Neuronal stem cell (in vitro differentiated cells): ENCODE results near the gene KDM1A.
"Not testable (repeated sequence)": the region's sequence is repeated elsewhere in the genome, so short reads cannot be mapped to it uniquely, and the experiment has no call there.

Experiments used
- DNase-seq: peaks from one replicate; pipeline ENCODE4 v3.0.0-alpha.2; 2013; ENCODE audit warnings: low spot score
- H2AFZ ChIP-seq: one replicate; pipeline ENCODE4 v1.6.1; 2013; ENCODE audit warnings: mild to moderate bottlenecking, low read length, inconsistent platforms
- H2AK5ac ChIP-seq: 2 replicates; pipeline ENCODE4 v1.6.1; 2013; ENCODE audit warnings: low read depth, mild to moderate bottlenecking, inconsistent platforms, low read length, moderate library complexity, mixed read lengths
- H2BK120ac ChIP-seq: 2 replicates; pipeline ENCODE4 v1.6.1; 2013; ENCODE audit warnings: low read depth, mild to moderate bottlenecking, inconsistent platforms, low read length, moderate library complexity, mixed read lengths
- H2BK12ac ChIP-seq: one replicate; pipeline ENCODE4 v1.6.1; 2013; ENCODE audit warnings: low read length, inconsistent platforms
- H2BK15ac ChIP-seq: 2 replicates; pipeline ENCODE4 v1.6.1; 2013; ENCODE audit warnings: mild to moderate bottlenecking, low read length, inconsistent platforms, mixed read lengths
- H2BK5ac ChIP-seq: one replicate; pipeline ENCODE4 v1.6.1; 2013; ENCODE audit warnings: inconsistent platforms, mild to moderate bottlenecking, low read length, moderate library complexity
- H3K14ac ChIP-seq: one replicate; pipeline ENCODE4 v1.6.1; 2013; ENCODE audit warnings: low read length, inconsistent platforms
- H3K18ac ChIP-seq: 2 replicates; pipeline ENCODE4 v1.6.1; 2013; ENCODE audit warnings: low read length, inconsistent platforms
- H3K23ac ChIP-seq: 2 replicates; pipeline ENCODE4 v1.6.1; 2013; ENCODE audit warnings: low read depth, mild to moderate bottlenecking, mixed read lengths, low read length, inconsistent platforms; ENCODE audit not compliant: poor library complexity
- H3K27ac ChIP-seq: replicated peaks from 3 replicates; pipeline ENCODE4 v1.5.1; 2013; ENCODE audit warnings: low read length, inconsistent platforms
- H3K27me3 ChIP-seq, 3 experiments: 2 replicates each; pipeline ENCODE4 v1.6.1; 2013; ENCODE audit warnings: low read length in 3 of 3, mild to moderate bottlenecking in 2 of 3, inconsistent platforms in 1 of 3, low read depth in 1 of 3, mixed read lengths in 1 of 3, moderate library complexity in 1 of 3; ENCODE audit not compliant: control insufficient read depth in 3 of 3, insufficient read depth in 3 of 3
- H3K36me3 ChIP-seq, 2 donors: replicated peaks in 1 of 2; 2 replicates each; pipeline ENCODE4 v1.6.1; 2013; ENCODE audit warnings: low read length in 2 of 2; ENCODE audit not compliant: control insufficient read depth in 2 of 2, insufficient read depth in 2 of 2
- H3K4ac ChIP-seq: 2 replicates; pipeline ENCODE4 v1.6.1; 2013; ENCODE audit warnings: inconsistent platforms, mild to moderate bottlenecking, low read length, moderate library complexity
- H3K4me1 ChIP-seq, 2 donors: 1 replicate in 1 of 2; 2 replicates in 1 of 2; pipeline ENCODE4 v1.6.1; 2013; ENCODE audit warnings: low read length in 2 of 2, low read depth in 1 of 2; ENCODE audit not compliant: control insufficient read depth in 2 of 2, insufficient read depth in 1 of 2
- H3K4me2 ChIP-seq: one replicate; pipeline ENCODE4 v1.6.1; 2013; ENCODE audit warnings: mild to moderate bottlenecking, low read length, inconsistent platforms; ENCODE audit not compliant: insufficient read depth, poor library complexity, severe bottlenecking
- H3K4me3 ChIP-seq, 2 donors: 2 replicates each; pipeline ENCODE4 v1.5.1; 2013; ENCODE audit warnings: low read length in 2 of 2, mild to moderate bottlenecking in 2 of 2, inconsistent platforms in 1 of 2, moderate library complexity in 1 of 2
- H3K79me1 ChIP-seq: one replicate; pipeline ENCODE4 v1.6.1; 2013; ENCODE audit warnings: low read depth, mild to moderate bottlenecking, inconsistent platforms, low read length, moderate library complexity
- H3K9ac ChIP-seq: one replicate; pipeline ENCODE4 v1.6.1; 2013; ENCODE audit warnings: mild to moderate bottlenecking, low read depth, low read length, inconsistent platforms; ENCODE audit not compliant: poor library complexity
- H3K9me3 ChIP-seq, 2 donors: replicated peaks in 1 of 2; 2 replicates each; pipeline versions ENCODE3 to v1.6.1; 2013; ENCODE audit warnings: low read length in 2 of 2, mild to moderate bottlenecking in 2 of 2, inconsistent platforms in 1 of 2, low read depth in 1 of 2, mixed read lengths in 1 of 2, moderate library complexity in 1 of 2; ENCODE audit not compliant: control insufficient read depth in 2 of 2, insufficient read depth in 1 of 2
- H4K8ac ChIP-seq: one replicate; pipeline ENCODE4 v1.6.1; 2013; ENCODE audit warnings: low read depth, mild to moderate bottlenecking, inconsistent platforms, low read length, moderate library complexity
- H4K91ac ChIP-seq: one replicate; pipeline ENCODE4 v1.6.1; 2013; ENCODE audit warnings: low read length, low read depth, mild to moderate bottlenecking, inconsistent platforms; ENCODE audit not compliant: poor library complexity
- WGBS, 2 donors: extraction: QIAGEN DNeasy Blood & Tissue Kit; methylation state at CpG; one replicate each; pipeline ENCODE4 v1.1.7; 2013; ENCODE audit warnings: missing lambda C conversion rate in 2 of 2, mixed read lengths in 1 of 2; ENCODE audit not compliant: insufficient read length in 2 of 2, insufficient replicate concordance in 1 of 2; ENCODE audit errors: extremely low coverage in 2 of 2; 5-methylcytosine and 5-hydroxymethylcytosine counted together

The KDM1A gene

DNA sequence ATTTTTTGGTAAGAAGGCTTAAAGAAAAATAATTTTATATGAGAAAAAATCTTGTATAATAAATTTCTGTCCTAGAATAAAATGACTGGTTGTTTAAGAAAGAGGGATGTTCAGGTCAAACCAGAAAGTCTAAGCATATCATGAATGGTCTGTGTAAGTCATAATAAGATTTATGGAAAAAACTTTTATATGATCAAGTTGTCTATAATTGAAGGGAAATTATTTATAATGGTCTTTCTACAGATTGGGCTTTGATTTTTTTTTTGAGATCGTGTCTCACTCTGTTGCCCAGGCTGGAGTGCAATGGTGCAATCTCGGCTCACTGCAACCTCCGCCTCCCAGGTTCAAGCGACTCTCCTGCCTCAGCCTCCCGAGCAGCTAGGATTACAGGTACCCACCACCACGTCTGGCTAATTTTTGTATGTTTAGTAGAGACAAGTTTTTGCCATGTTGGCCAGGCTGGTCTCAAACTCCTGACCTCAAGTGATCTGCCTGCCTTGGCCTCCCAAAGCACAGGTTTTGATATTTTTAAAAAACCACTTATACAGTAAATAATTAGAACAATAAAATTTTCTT is 26.0 kb upstream of the KDM1A start:
- not testable (repeated sequence) for H3K9ac ChIP-seq, H3K4me2 ChIP-seq, H3K79me1 ChIP-seq, H3K4me3 ChIP-seq, H3K27ac ChIP-seq, DNase-seq, H3K18ac ChIP-seq, H2BK12ac ChIP-seq, H2BK15ac ChIP-seq, H2AFZ ChIP-seq, H4K91ac ChIP-seq, H4K8ac ChIP-seq, H2BK5ac ChIP-seq, H3K23ac ChIP-seq, H3K14ac ChIP-seq, H3K4me1 ChIP-seq, H3K36me3 ChIP-seq, H2BK120ac ChIP-seq, H2AK5ac ChIP-seq, H3K4ac ChIP-seq, H3K27me3 ChIP-seq
- WGBS, 2 donors, result no CpG with 5 or more reads among the region's 6 CpGs
- peaks cover 2 to 23% of the 10 kb centered on the region in 2 donors for H3K9me3 ChIP-seq

DNA sequence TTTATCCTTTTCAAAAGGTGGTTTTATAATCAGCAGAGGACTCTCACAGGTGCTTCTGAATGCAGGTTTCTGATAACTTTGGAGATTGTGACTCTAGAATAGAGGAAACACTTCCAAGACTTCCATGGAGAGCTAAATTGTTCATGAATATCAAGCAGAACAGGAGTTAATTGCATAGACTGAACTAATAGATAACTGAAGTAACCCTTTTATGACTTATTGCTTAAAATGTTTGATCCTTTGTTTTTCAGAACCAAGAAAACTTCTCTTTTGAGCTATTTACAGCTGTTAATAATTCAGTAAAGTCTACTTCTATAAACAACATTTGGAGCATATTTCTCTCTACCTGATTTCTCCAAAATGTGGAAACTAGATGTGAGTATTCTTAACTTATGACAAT is 23.5 kb upstream of the KDM1A start:
- H3K9me3 ChIP-seq, result peaks cover 2 to 23% of the 10 kb centered on the region in 2 donors

DNA sequence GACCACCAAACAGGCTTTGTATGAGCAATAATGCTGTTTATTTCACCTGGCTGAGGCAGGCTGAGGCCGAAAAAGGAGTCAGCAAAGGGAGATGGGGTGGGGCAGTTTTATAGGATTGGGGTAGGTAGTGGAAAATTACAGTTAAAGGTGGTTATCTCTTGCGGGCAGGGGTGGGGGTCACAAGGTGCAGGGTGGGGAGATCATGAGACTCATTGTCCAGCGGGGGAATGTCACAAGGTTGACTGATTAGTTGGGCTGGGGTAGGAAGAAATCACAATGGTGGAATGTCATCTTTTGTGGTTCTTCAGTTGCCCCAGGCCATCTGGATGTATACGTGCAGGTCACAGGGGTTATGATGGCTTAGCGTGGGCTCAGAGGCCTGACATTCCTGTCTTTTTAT is 21.7 kb upstream of the KDM1A start:
- H3K4me1 ChIP-seq, H2BK120ac ChIP-seq, H2BK5ac ChIP-seq, DNase-seq, H4K8ac ChIP-seq, H2AK5ac ChIP-seq, H2AFZ ChIP-seq, H3K9ac ChIP-seq, H3K4me2 ChIP-seq, H3K4me3 ChIP-seq, H2BK15ac ChIP-seq, H4K91ac ChIP-seq, H3K14ac ChIP-seq, H3K23ac ChIP-seq, H3K36me3 ChIP-seq, H2BK12ac ChIP-seq, H3K27ac ChIP-seq, H3K4ac ChIP-seq, H3K79me1 ChIP-seq, H3K18ac ChIP-seq: not testable (repeated sequence)
- no CpG with 5 or more reads among the region's 5 CpGs for WGBS, 2 donors
- H3K27me3 ChIP-seq, result peaks cover 0 to 10% (median 0%) of the 10 kb centered on the region in 3 experiments
- H3K9me3 ChIP-seq, result peaks cover 2 to 19% of the 10 kb centered on the region in 2 donors

More for the DNA sequence above, 23.5 kb upstream of the KDM1A start:
- Histone ChIP-seq H2AFZ (no peak overlapping the region), H3K27me3 (peaks cover 0 to 8% (median 0%) of the 10 kb centered on the region in 3 experiments), H3K18ac (no peak overlapping the region), H4K8ac (no peak overlapping the region), H3K4me3 (no peak overlapping the region), H2BK120ac (no peak overlapping the region), H2AK5ac (no peak overlapping the region), H3K27ac (no peak overlapping the region), H2BK15ac (no peak overlapping the region), H3K4me1 (no peaks in the 10 kb centered on the region), H2BK12ac (no peak overlapping the region), H4K91ac (no peak overlapping the region), H3K23ac (no peak overlapping the region), H3K36me3 (no peaks in the 10 kb centered on the region), H3K79me1 (no peaks in the 10 kb centered on the region), H3K14ac (no peak overlapping the region), H3K4ac (no peak overlapping the region), H3K4me2 (no peak overlapping the region), H3K9ac (no peak overlapping the region), H2BK5ac (no peak overlapping the region)
- DNase-seq, result no peak

DNA sequence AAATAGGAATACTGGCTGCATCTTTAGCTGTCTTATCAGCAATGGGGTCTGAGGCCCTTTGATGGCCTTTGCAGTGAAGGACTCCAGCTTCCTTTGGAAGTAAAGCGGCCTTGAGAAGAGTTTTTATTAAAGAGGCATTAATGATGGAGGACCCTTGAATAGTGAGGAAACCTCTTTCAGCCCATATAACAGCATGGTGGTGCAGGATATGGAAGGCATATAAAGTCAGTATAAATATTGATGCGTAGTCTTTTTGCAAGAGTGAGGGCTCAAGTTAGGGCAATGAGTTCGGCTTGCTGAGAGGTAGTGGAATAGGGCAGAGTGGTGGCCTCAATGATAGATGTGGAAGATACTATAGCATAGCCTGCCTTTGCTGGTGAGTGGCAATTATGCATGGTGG is 19.1 kb upstream of the KDM1A start:
- H3K79me1 ChIP-seq, DNase-seq, H4K91ac ChIP-seq, H3K9me3 ChIP-seq, H3K18ac ChIP-seq, H2BK15ac ChIP-seq, H3K4me1 ChIP-seq, H2AK5ac ChIP-seq, H3K9ac ChIP-seq, H3K4me3 ChIP-seq, H3K23ac ChIP-seq, H2BK12ac ChIP-seq, H4K8ac ChIP-seq, H2AFZ ChIP-seq, H3K27ac ChIP-seq, H3K4ac ChIP-seq, H3K36me3 ChIP-seq, H2BK120ac ChIP-seq, H3K4me2 ChIP-seq, H3K14ac ChIP-seq, H2BK5ac ChIP-seq: not testable (repeated sequence)
- H3K27me3 ChIP-seq, result peaks cover 0 to 15% (median 0%) of the 10 kb centered on the region in 3 experiments
- WGBS, 2 donors, result no CpG with 5 or more reads among the region's 3 CpGs
